ENCODE data around the gene KCNJ12. TPM values are rescaled to one million over a fixed set of nuclear protein-coding genes. Genes with fewer than 3 reads are reported as not detected.
"Not testable (repeated sequence)": the region's sequence is repeated elsewhere in the genome, so short reads cannot be mapped to it uniquely, and the experiment has no call there.

Gene KCNJ12
- total RNA-seq, 1 experiment from 2014 or later = 0.14 TPM

GRCh38 chr17:21385281-21385845 is 9.2 kb downstream of the KCNJ12 start:
- DNase-seq (ENCODE audit: low spot score) = no peak

GRCh38 chr17:21387616-21388015 is 11.5 kb downstream of the KCNJ12 start:
- DNase-seq (ENCODE audit: low spot score) = no peak

GRCh38 chr17:21388066-21388465 is 11.9 kb downstream of the KCNJ12 start:
- DNase-seq (ENCODE audit: low spot score) = no peak

- DNase-seq (ENCODE audit: low spot score) = no peak
These were observed 12.8 kb downstream of the KCNJ12 start for GRCh38 chr17:21388944-21389343.

- DNase-seq (ENCODE audit: low spot score) = no peak
These were observed 13.2 kb downstream of the KCNJ12 start for GRCh38 chr17:21389394-21389793.

GRCh38 chr17:21390294-21390693 is 14.1 kb downstream of the KCNJ12 start:
- DNase-seq (ENCODE audit: low spot score) = no peak

GRCh38 chr17:21392266-21392665 is 16.1 kb downstream of the KCNJ12 start:
- DNase-seq (ENCODE audit: low spot score) = no peak

- no peak for DNase-seq (ENCODE audit: low spot score)
These were observed 18.1 kb downstream of the KCNJ12 start for GRCh38 chr17:21394265-21394664.

GRCh38 chr17:21395764-21396163 is 19.6 kb downstream of the KCNJ12 start:
- no peak for DNase-seq (ENCODE audit: low spot score)

GRCh38 chr17:21396237-21396636 is 20.1 kb downstream of the KCNJ12 start:
- DNase-seq (ENCODE audit: low spot score) = no peak

GRCh38 chr17:21397341-21398190 is 21.4 kb downstream of the KCNJ12 start:
- no peak for DNase-seq (ENCODE audit: low spot score)

GRCh38 chr17:21399474-21400186 is 23.5 kb downstream of the KCNJ12 start:
- DNase-seq (ENCODE audit: low spot score) = no peak

GRCh38 chr17:21400187-21400569 is 24.0 kb downstream of the KCNJ12 start:
- DNase-seq (ENCODE audit: low spot score) = not testable (repeated sequence)

- DNase-seq (ENCODE audit: low spot score) = no peak
These were observed 24.8 kb downstream of the KCNJ12 start for GRCh38 chr17:21400816-21401593.

- DNase-seq (ENCODE audit: low spot score) = peak; percentile 94
These were observed 26.0 kb downstream of the KCNJ12 start for GRCh38 chr17:21402166-21402571.

GRCh38 chr17:21402926-21403325 is 26.8 kb downstream of the KCNJ12 start:
- not testable (repeated sequence) for DNase-seq (ENCODE audit: low spot score)

GRCh38 chr17:21404106-21404505 is 27.9 kb downstream of the KCNJ12 start:
- DNase-seq (ENCODE audit: low spot score) = not testable (repeated sequence)

- DNase-seq (ENCODE audit: low spot score) = not testable (repeated sequence)
These were observed 28.4 kb downstream of the KCNJ12 start for GRCh38 chr17:21404539-21404938.

- not testable (repeated sequence) for DNase-seq (ENCODE audit: low spot score)
These were observed 29.0 kb downstream of the KCNJ12 start for GRCh38 chr17:21404956-21405731.

- DNase-seq (ENCODE audit: low spot score) = not testable (repeated sequence)
These were observed 29.8 kb downstream of the KCNJ12 start for GRCh38 chr17:21405904-21406400.

Data from H4 (cell line).